ENCODE measurements around the gene DMD.
"Not testable (repeated sequence)": the region's sequence is repeated elsewhere in the genome, so short reads cannot be mapped to it uniquely, and the experiment has no call there.

Gene DMD

GRCh38 chrX:32246675-32247074 is 964.7 kb downstream of the DMD start:
- H3K36me3 ChIP-seq (ENCODE audit: control insufficient read depth, insufficient read depth, low read length); H3K4me1 ChIP-seq (ENCODE audit: control insufficient read depth, insufficient read depth, low read length, poor library complexity, severe bottlenecking); H3K27ac ChIP-seq (ENCODE audit: low read depth, low read length, severe bottlenecking); H3K4me3 ChIP-seq (ENCODE audit: extremely low read depth, insufficient read depth, low read length, poor library complexity, severe bottlenecking); H3K9me3 ChIP-seq (ENCODE audit: control insufficient read depth, low read length): not testable (repeated sequence)
- WGBS, 2 experiments (ENCODE audit: insufficient coverage in 2 of 2) = no CpG with 5 or more reads among the region's 4 CpGs

GRCh38 chrX:32195611-32196010 is 1015.7 kb downstream of the DMD start:
- H3K4me1 ChIP-seq (ENCODE audit: control insufficient read depth, insufficient read depth, low read length, poor library complexity, severe bottlenecking) = no peaks in the 10 kb centered on the region
- H3K27ac ChIP-seq (ENCODE audit: low read depth, low read length, severe bottlenecking) = no peak overlapping the region
- no peaks in the 10 kb centered on the region for H3K36me3 ChIP-seq (ENCODE audit: control insufficient read depth, insufficient read depth, low read length)
- H3K4me3 ChIP-seq (ENCODE audit: extremely low read depth, insufficient read depth, low read length, poor library complexity, severe bottlenecking) = no peak overlapping the region
- no peaks in the 10 kb centered on the region for H3K9me3 ChIP-seq (ENCODE audit: control insufficient read depth, low read length)
- 80% methylated on average over 1 of the region's 2 CpGs; no CpG with 5 or more reads in 1 of the 2 experiments for WGBS, 2 experiments (ENCODE audit: insufficient coverage in 2 of 2)

GRCh38 chrX:32191316-32191715 is 1020.0 kb downstream of the DMD start:
- Histone ChIP-seq H3K27ac (ENCODE audit: low read depth, low read length, severe bottlenecking) (no peak overlapping the region), H3K4me1 (ENCODE audit: control insufficient read depth, insufficient read depth, low read length, poor library complexity, severe bottlenecking) (no peaks in the 10 kb centered on the region), H3K4me3 (ENCODE audit: extremely low read depth, insufficient read depth, low read length, poor library complexity, severe bottlenecking) (no peak overlapping the region), H3K36me3 (ENCODE audit: control insufficient read depth, insufficient read depth, low read length) (no peaks in the 10 kb centered on the region), H3K9me3 (ENCODE audit: control insufficient read depth, low read length) (no peaks in the 10 kb centered on the region)
- 73 to 86% methylated on average over 2 of the region's 6 CpGs for WGBS, 2 experiments (ENCODE audit: insufficient coverage in 2 of 2)

- Histone ChIP-seq H3K27ac (ENCODE audit: low read depth, low read length, severe bottlenecking) (no peak overlapping the region), H3K4me3 (ENCODE audit: extremely low read depth, insufficient read depth, low read length, poor library complexity, severe bottlenecking) (no peak overlapping the region), H3K36me3 (ENCODE audit: control insufficient read depth, insufficient read depth, low read length) (no peaks in the 10 kb centered on the region), H3K9me3 (ENCODE audit: control insufficient read depth, low read length) (no peaks in the 10 kb centered on the region), H3K4me1 (ENCODE audit: control insufficient read depth, insufficient read depth, low read length, poor library complexity, severe bottlenecking) (no peaks in the 10 kb centered on the region)
- WGBS, 2 experiments (ENCODE audit: insufficient coverage in 2 of 2) = no CpG with 5 or more reads among the region's 2 CpGs
Observed at GRCh38 chrX:32185160-32185559, 1026.2 kb downstream of the DMD start.

- Histone ChIP-seq H3K36me3 (ENCODE audit: control insufficient read depth, insufficient read depth, low read length) (no peaks in the 10 kb centered on the region), H3K4me3 (ENCODE audit: extremely low read depth, insufficient read depth, low read length, poor library complexity, severe bottlenecking) (no peak overlapping the region), H3K4me1 (ENCODE audit: control insufficient read depth, insufficient read depth, low read length, poor library complexity, severe bottlenecking) (no peaks in the 10 kb centered on the region), H3K9me3 (ENCODE audit: control insufficient read depth, low read length) (no peaks in the 10 kb centered on the region), H3K27ac (ENCODE audit: low read depth, low read length, severe bottlenecking) (no peak overlapping the region)
Observed at GRCh38 chrX:32183066-32183465, 1028.3 kb downstream of the DMD start.

GRCh38 chrX:32176510-32176909 is 1034.8 kb downstream of the DMD start:
- Histone ChIP-seq H3K36me3 (ENCODE audit: control insufficient read depth, insufficient read depth, low read length) (no peaks in the 10 kb centered on the region), H3K4me3 (ENCODE audit: extremely low read depth, insufficient read depth, low read length, poor library complexity, severe bottlenecking) (no peak overlapping the region), H3K27ac (ENCODE audit: low read depth, low read length, severe bottlenecking) (no peak overlapping the region), H3K4me1 (ENCODE audit: control insufficient read depth, insufficient read depth, low read length, poor library complexity, severe bottlenecking) (no peaks in the 10 kb centered on the region), H3K9me3 (ENCODE audit: control insufficient read depth, low read length) (no peaks in the 10 kb centered on the region)
- 90 to 100% methylated on average over 2 to 3 of the region's 5 CpGs for WGBS, 2 experiments (ENCODE audit: insufficient coverage in 2 of 2)

- H3K36me3 ChIP-seq (ENCODE audit: control insufficient read depth, insufficient read depth, low read length) = no peaks in the 10 kb centered on the region
- H3K4me1 ChIP-seq (ENCODE audit: control insufficient read depth, insufficient read depth, low read length, poor library complexity, severe bottlenecking) = no peaks in the 10 kb centered on the region
- H3K4me3 ChIP-seq (ENCODE audit: extremely low read depth, insufficient read depth, low read length, poor library complexity, severe bottlenecking) = no peak overlapping the region
- H3K27ac ChIP-seq (ENCODE audit: low read depth, low read length, severe bottlenecking) = no peak overlapping the region
- no peaks in the 10 kb centered on the region for H3K9me3 ChIP-seq (ENCODE audit: control insufficient read depth, low read length)
- WGBS, 2 experiments (ENCODE audit: insufficient coverage in 2 of 2) = 100% methylated on average over 1 of the region's 3 CpGs; no CpG with 5 or more reads in 1 of the 2 experiments
Observed at GRCh38 chrX:32170481-32170880, 1040.9 kb downstream of the DMD start.

GRCh38 chrX:32155044-32155638 is 1056.2 kb downstream of the DMD start:
- H3K36me3 ChIP-seq (ENCODE audit: control insufficient read depth, insufficient read depth, low read length) = no peaks in the 10 kb centered on the region
- no peaks in the 10 kb centered on the region for H3K9me3 ChIP-seq (ENCODE audit: control insufficient read depth, low read length)
- H3K4me3 ChIP-seq (ENCODE audit: extremely low read depth, insufficient read depth, low read length, poor library complexity, severe bottlenecking) = no peak overlapping the region
- no peaks in the 10 kb centered on the region for H3K4me1 ChIP-seq (ENCODE audit: control insufficient read depth, insufficient read depth, low read length, poor library complexity, severe bottlenecking)
- 0% methylated on average over 3 of the region's 5 CpGs; no CpG with 5 or more reads in 1 of the 2 experiments for WGBS, 2 experiments (ENCODE audit: insufficient coverage in 2 of 2)
- H3K27ac ChIP-seq (ENCODE audit: low read depth, low read length, severe bottlenecking) = no peak overlapping the region

- no peaks in the 10 kb centered on the region for H3K9me3 ChIP-seq (ENCODE audit: control insufficient read depth, low read length)
- H3K36me3 ChIP-seq (ENCODE audit: control insufficient read depth, insufficient read depth, low read length) = no peaks in the 10 kb centered on the region
- H3K4me1 ChIP-seq (ENCODE audit: control insufficient read depth, insufficient read depth, low read length, poor library complexity, severe bottlenecking) = no peaks in the 10 kb centered on the region
- H3K27ac ChIP-seq (ENCODE audit: low read depth, low read length, severe bottlenecking) = no peak overlapping the region
- no CpG with 5 or more reads among the region's 4 CpGs for WGBS, 2 experiments (ENCODE audit: insufficient coverage in 2 of 2)
- H3K4me3 ChIP-seq (ENCODE audit: extremely low read depth, insufficient read depth, low read length, poor library complexity, severe bottlenecking) = no peak overlapping the region
Observed at GRCh38 chrX:32153585-32153984, 1057.8 kb downstream of the DMD start.

GRCh38 chrX:32150141-32150540 is 1061.2 kb downstream of the DMD start:
- H3K4me1 ChIP-seq (ENCODE audit: control insufficient read depth, insufficient read depth, low read length, poor library complexity, severe bottlenecking) = no peaks in the 10 kb centered on the region

GRCh38 chrX:32141841-32142240 is 1069.5 kb downstream of the DMD start:
- Histone ChIP-seq H3K9me3 (ENCODE audit: control insufficient read depth, low read length) (no peaks in the 10 kb centered on the region), H3K4me3 (ENCODE audit: extremely low read depth, insufficient read depth, low read length, poor library complexity, severe bottlenecking) (no peak overlapping the region), H3K27ac (ENCODE audit: low read depth, low read length, severe bottlenecking) (no peak overlapping the region), H3K36me3 (ENCODE audit: control insufficient read depth, insufficient read depth, low read length) (no peaks in the 10 kb centered on the region), H3K4me1 (ENCODE audit: control insufficient read depth, insufficient read depth, low read length, poor library complexity, severe bottlenecking) (no peaks in the 10 kb centered on the region)
- WGBS, 2 experiments (ENCODE audit: insufficient coverage in 2 of 2) = 100% methylated on average over 2 of the region's 5 CpGs

More at GRCh38 chrX:32150141-32150540, 1061.2 kb downstream of the DMD start:
- no peak overlapping the region for H3K27ac ChIP-seq (ENCODE audit: low read depth, low read length, severe bottlenecking)
- 60 to 80% methylated on average over 1 of the region's 6 CpGs for whole genome bisulfite sequencing, 2 experiments (ENCODE audit: insufficient coverage in 2 of 2)
- H3K36me3 ChIP-seq (ENCODE audit: control insufficient read depth, insufficient read depth, low read length) = no peaks in the 10 kb centered on the region
- H3K4me3 ChIP-seq (ENCODE audit: extremely low read depth, insufficient read depth, low read length, poor library complexity, severe bottlenecking) = no peak overlapping the region
- no peaks in the 10 kb centered on the region for H3K9me3 ChIP-seq (ENCODE audit: control insufficient read depth, low read length)

All from mesodermal cell (in vitro differentiated cells).